HEK293 (cell line): ENCODE measurements around the gene LZIC.

Experiments used
- CTCF ChIP-seq: fragments of 450-650 bp; formaldehyde crosslinking; IDR thresholded peaks from 2 replicates; pipeline ENCODE4 v1.5.1; 2016; ENCODE audit warnings: missing biosample characterization, missing genetic modification characterization
- MEIS1 ChIP-seq: sonication (generic); formaldehyde crosslinking; IDR thresholded peaks from 2 replicates; pipeline ENCODE4 v1.8.1; 2022; ENCODE audit warnings: missing genetic modification reagents, mild to moderate bottlenecking, borderline replicate concordance
- SP7 ChIP-seq: fragments of 450-650 bp; formaldehyde crosslinking; IDR thresholded peaks from 2 replicates; pipeline ENCODE4 v1.5.1; 2016; ENCODE audit warnings: missing biosample characterization, missing genetic modification characterization
- YY1 ChIP-seq: fragments of 450-650 bp; formaldehyde crosslinking; IDR thresholded peaks from 2 replicates; pipeline ENCODE4 v1.5.1; 2018; ENCODE audit warnings: missing biosample characterization, missing genetic modification characterization
- ZBTB20 ChIP-seq: fragments of 450-650 bp; formaldehyde crosslinking; IDR thresholded peaks from 2 replicates; pipeline ENCODE4 v1.5.1; 2016; ENCODE audit warnings: missing biosample characterization, missing genetic modification characterization
- ZNF302 ChIP-seq: fragments of 450-650 bp; formaldehyde crosslinking; IDR thresholded peaks from 2 replicates; pipeline ENCODE4 v1.5.1; 2016; ENCODE audit warnings: missing biosample characterization, missing genetic modification characterization, low read depth
- ZNF510 ChIP-seq: fragments of 450-650 bp; formaldehyde crosslinking; IDR thresholded peaks from 2 replicates; pipeline ENCODE4 v1.5.1; 2018; ENCODE audit warnings: mild to moderate bottlenecking, missing genetic modification characterization, missing biosample characterization; ENCODE audit not compliant: insufficient replicate concordance
- ZNF530 ChIP-seq: fragments of 450-650 bp; formaldehyde crosslinking; IDR thresholded peaks from 2 replicates; pipeline ENCODE4 v1.5.1; 2016; ENCODE audit warnings: low read depth, missing biosample characterization, missing genetic modification characterization
- ZNF660 ChIP-seq: fragments of 450-650 bp; IDR thresholded peaks from 2 replicates; pipeline ENCODE4 v1.5.1; 2018; ENCODE audit warnings: missing biosample characterization, mild to moderate bottlenecking, missing genetic modification characterization
- ZNF785 ChIP-seq: fragments of 450-650 bp; formaldehyde crosslinking; IDR thresholded peaks from 2 replicates; pipeline ENCODE4 v1.5.1; 2016; ENCODE audit warnings: missing biosample characterization, missing genetic modification characterization
- TF ChIP-seq, protein P1 (sequence below): fragments of 450-650 bp; formaldehyde crosslinking; IDR thresholded peaks from 2 replicates; pipeline ENCODE4 v1.5.1; 2016; ENCODE audit warnings: missing biosample characterization, missing genetic modification characterization, low read depth
- TF ChIP-seq, protein P2 (sequence below): fragments of 450-650 bp; formaldehyde crosslinking; IDR thresholded peaks from 2 replicates; pipeline ENCODE4 v1.5.1; 2016; ENCODE audit warnings: missing biosample characterization, missing genetic modification characterization

GRCh38 chr1:9920606-9921005, 22.6 kb downstream of the LZIC start:
- no peak for TF ChIP-seq YY1 (tag by site-specific recombination)
- no peak for TF ChIP-seq SP7
- no peak for TF ChIP-seq CTCF (tag by site-specific recombination)
- TF ChIP-seq, protein P1, sequence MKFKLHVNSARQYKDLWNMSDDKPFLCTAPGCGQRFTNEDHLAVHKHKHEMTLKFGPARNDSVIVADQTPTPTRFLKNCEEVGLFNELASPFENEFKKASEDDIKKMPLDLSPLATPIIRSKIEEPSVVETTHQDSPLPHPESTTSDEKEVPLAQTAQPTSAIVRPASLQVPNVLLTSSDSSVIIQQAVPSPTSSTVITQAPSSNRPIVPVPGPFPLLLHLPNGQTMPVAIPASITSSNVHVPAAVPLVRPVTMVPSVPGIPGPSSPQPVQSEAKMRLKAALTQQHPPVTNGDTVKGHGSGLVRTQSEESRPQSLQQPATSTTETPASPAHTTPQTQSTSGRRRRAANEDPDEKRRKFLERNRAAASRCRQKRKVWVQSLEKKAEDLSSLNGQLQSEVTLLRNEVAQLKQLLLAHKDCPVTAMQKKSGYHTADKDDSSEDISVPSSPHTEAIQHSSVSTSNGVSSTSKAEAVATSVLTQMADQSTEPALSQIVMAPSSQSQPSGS (tag by site-specific recombination), result no peak
- TF ChIP-seq MEIS1 (CRISPR knock-in tag), result no peak
- no peak for TF ChIP-seq ZNF530
- no peak for TF ChIP-seq ZNF302 (tag by site-specific recombination)
- TF ChIP-seq ZBTB20, result no peak
- TF ChIP-seq, protein P2, sequence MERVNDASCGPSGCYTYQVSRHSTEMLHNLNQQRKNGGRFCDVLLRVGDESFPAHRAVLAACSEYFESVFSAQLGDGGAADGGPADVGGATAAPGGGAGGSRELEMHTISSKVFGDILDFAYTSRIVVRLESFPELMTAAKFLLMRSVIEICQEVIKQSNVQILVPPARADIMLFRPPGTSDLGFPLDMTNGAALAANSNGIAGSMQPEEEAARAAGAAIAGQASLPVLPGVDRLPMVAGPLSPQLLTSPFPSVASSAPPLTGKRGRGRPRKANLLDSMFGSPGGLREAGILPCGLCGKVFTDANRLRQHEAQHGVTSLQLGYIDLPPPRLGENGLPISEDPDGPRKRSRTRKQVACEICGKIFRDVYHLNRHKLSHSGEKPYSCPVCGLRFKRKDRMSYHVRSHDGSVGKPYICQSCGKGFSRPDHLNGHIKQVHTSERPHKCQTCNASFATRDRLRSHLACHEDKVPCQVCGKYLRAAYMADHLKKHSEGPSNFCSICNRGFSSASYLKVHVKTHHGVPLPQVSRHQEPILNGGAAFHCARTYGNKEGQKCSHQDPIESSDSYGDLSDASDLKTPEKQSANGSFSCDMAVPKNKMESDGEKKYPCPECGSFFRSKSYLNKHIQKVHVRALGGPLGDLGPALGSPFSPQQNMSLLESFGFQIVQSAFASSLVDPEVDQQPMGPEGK (tag by site-specific recombination), result no peak
- no peak for TF ChIP-seq ZNF660
- TF ChIP-seq ZNF785 (tag by site-specific recombination), result no peak
- no peak for TF ChIP-seq ZNF510
